ENCODE measurements around the gene LRFN3.

GRCh38 chr19:35901854-35902661 lies 34.1 kb upstream of the LRFN3 start, which contains the start of gene HCST:
- TF ChIP-seq CTCF (IDR thresholded peaks at IDR 0.05) (no peak), EP300 (IDR thresholded peaks at IDR 0.05) (no peak), POLR2A (IDR thresholded peaks at IDR 0.05) (no peak)
